Breast epithelium (tissue), 3 donors: ENCODE data around the gene NDST4.

ENCODE experiments used
- POLR2A ChIP-seq: fragments of 450-650 bp; IDR thresholded peaks from one replicate; pipeline ENCODE4 v1.6.1; 2016; ENCODE audit warnings: antibody characterized with exemption, mild to moderate bottlenecking, moderate library complexity
- POLR2AphosphoS5 ChIP-seq, 3 donors: sonication (generic); formaldehyde crosslinking; IDR thresholded peaks; one replicate each; pipeline ENCODE4 v1.6.1; 2017; ENCODE audit warnings: antibody characterized with exemption in 3 of 3
- TF ChIP-seq, protein P1 (sequence below), 3 donors: fragments of 450-650 bp; IDR thresholded peaks; one replicate each; pipeline ENCODE4 v1.5.1; 2016 to 2017; ENCODE audit warnings: antibody characterized with exemption in 3 of 3, mild to moderate bottlenecking in 3 of 3, moderate library complexity in 3 of 3

DNA sequence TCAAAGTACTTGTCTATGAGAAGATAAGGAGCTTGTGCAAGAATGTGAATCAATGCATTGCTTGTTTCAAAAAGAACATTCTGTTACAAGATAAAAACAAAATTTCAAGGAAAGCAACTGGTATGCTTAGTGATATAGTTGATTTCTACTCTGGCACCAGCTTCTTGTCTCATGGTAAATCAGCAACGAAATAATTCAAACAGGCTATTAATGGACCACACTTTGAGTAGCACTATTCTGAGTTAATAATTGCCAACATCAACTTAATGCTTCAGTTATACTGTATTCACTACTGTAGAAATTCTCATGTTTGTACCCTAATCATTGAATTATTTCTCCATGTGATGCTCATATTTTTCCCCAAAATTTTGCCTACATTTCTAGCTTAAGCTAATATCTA, 252.6 kb downstream of the NDST4 start:
- TF ChIP-seq POLR2A = no peak
- TF ChIP-seq, protein P1, sequence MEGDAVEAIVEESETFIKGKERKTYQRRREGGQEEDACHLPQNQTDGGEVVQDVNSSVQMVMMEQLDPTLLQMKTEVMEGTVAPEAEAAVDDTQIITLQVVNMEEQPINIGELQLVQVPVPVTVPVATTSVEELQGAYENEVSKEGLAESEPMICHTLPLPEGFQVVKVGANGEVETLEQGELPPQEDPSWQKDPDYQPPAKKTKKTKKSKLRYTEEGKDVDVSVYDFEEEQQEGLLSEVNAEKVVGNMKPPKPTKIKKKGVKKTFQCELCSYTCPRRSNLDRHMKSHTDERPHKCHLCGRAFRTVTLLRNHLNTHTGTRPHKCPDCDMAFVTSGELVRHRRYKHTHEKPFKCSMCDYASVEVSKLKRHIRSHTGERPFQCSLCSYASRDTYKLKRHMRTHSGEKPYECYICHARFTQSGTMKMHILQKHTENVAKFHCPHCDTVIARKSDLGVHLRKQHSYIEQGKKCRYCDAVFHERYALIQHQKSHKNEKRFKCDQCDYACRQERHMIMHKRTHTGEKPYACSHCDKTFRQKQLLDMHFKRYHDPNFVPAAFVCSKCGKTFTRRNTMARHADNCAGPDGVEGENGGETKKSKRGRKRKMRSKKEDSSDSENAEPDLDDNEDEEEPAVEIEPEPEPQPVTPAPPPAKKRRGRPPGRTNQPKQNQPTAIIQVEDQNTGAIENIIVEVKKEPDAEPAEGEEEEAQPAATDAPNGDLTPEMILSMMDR (IDR thresholded peaks at IDR 0.05) = no peak
- no peak for TF ChIP-seq POLR2AphosphoS5 (IDR thresholded peaks at IDR 0.05)
